ENCODE measurements around the gene SEC14L6. TPM values are rescaled to one million over a fixed set of nuclear protein-coding genes. Genes with fewer than 3 reads are reported as not detected.

SEC14L6 gene
- total RNA-seq, 1 donor from 2014 or later: not detected

GRCh38 chr22:30538280-30538679 is 8.3 kb downstream of the SEC14L6 start:
- H3K27ac ChIP-seq: no peak overlapping the region
- intact Hi-C loops (cut with DNase I): no loop called here
- H3K4me3 ChIP-seq: no peak overlapping the region
- TF ChIP-seq POLR2A (IDR thresholded peaks at IDR 0.05) (no peak), POLR2AphosphoS5 (IDR thresholded peaks at IDR 0.05; ENCODE audit: insufficient read depth in 1 of 2, low read depth in 1 of 2) (no peak), CTCF (IDR thresholded peaks at IDR 0.05) (no peak)
- H3K4me1 ChIP-seq: peaks cover 15% of the 10 kb centered on the region
- no peaks in the 10 kb centered on the region for H3K36me3 ChIP-seq
- H3K27me3 ChIP-seq: peaks cover 7% of the 10 kb centered on the region
- no peak for DNase-seq (ENCODE audit: extremely low spot score in 2 of 2)
- no peaks in the 10 kb centered on the region for H3K9me3 ChIP-seq

GRCh38 chr22:30537083-30537731 is 9.3 kb downstream of the SEC14L6 start:
- Histone ChIP-seq H3K27ac (no peak overlapping the region), H3K9me3 (no peaks in the 10 kb centered on the region), H3K4me3 (no peak overlapping the region), H3K36me3 (no peaks in the 10 kb centered on the region), H3K27me3 (no peaks in the 10 kb centered on the region), H3K4me1 (peaks cover 8% of the 10 kb centered on the region)
- no peak for TF ChIP-seq POLR2A (IDR thresholded peaks at IDR 0.05)
- TF ChIP-seq POLR2AphosphoS5 (IDR thresholded peaks at IDR 0.05; ENCODE audit: insufficient read depth in 1 of 2, low read depth in 1 of 2): no peak
- no peak for TF ChIP-seq CTCF (IDR thresholded peaks at IDR 0.05)
- DNase-seq (ENCODE audit: extremely low spot score in 2 of 2): no peak
- intact Hi-C loops (cut with DNase I): no loop called here

- no peak overlapping the region for H3K4me3 ChIP-seq
- H3K36me3 ChIP-seq: no peaks in the 10 kb centered on the region
- TF ChIP-seq POLR2AphosphoS5 (IDR thresholded peaks at IDR 0.05; ENCODE audit: insufficient read depth in 1 of 2, low read depth in 1 of 2): no peak
- no peaks in the 10 kb centered on the region for H3K4me1 ChIP-seq
- H3K27ac ChIP-seq: no peak overlapping the region
- intact Hi-C loops (cut with DNase I): no loop called here
- no peak for DNase-seq (ENCODE audit: extremely low spot score in 2 of 2)
- no peaks in the 10 kb centered on the region for H3K9me3 ChIP-seq
- no peaks in the 10 kb centered on the region for H3K27me3 ChIP-seq
Observed at GRCh38 chr22:30535182-30535581, 11.4 kb downstream of the SEC14L6 start.

GRCh38 chr22:30531651-30532608 is 14.6 kb downstream of the SEC14L6 start:
- H3K9me3 ChIP-seq: no peaks in the 10 kb centered on the region
- no peaks in the 10 kb centered on the region for H3K36me3 ChIP-seq
- intact Hi-C loops (cut with DNase I): no loop called here
- TF ChIP-seq POLR2AphosphoS5 (IDR thresholded peaks at IDR 0.05; ENCODE audit: insufficient read depth in 1 of 2, low read depth in 1 of 2) (no peak), POLR2A (IDR thresholded peaks at IDR 0.05) (no peak), CTCF (IDR thresholded peaks at IDR 0.05) (no peak)
- no peaks in the 10 kb centered on the region for H3K27me3 ChIP-seq
- H3K27ac ChIP-seq: no peak overlapping the region
- no peak for DNase-seq (ENCODE audit: extremely low spot score in 2 of 2)
- H3K4me1 ChIP-seq: no peaks in the 10 kb centered on the region
- H3K4me3 ChIP-seq: no peak overlapping the region

GRCh38 chr22:30526656-30527055 is 19.9 kb downstream of the SEC14L6 start:
- no peak for TF ChIP-seq POLR2AphosphoS5 (IDR thresholded peaks at IDR 0.05; ENCODE audit: insufficient read depth in 1 of 2, low read depth in 1 of 2)
- H3K9me3 ChIP-seq: no peaks in the 10 kb centered on the region
- no peaks in the 10 kb centered on the region for H3K4me1 ChIP-seq
- no peak overlapping the region for H3K4me3 ChIP-seq
- H3K27me3 ChIP-seq: no peaks in the 10 kb centered on the region
- DNase-seq (ENCODE audit: extremely low spot score in 2 of 2): no peak
- intact Hi-C loops (cut with DNase I): no loop called here
- H3K36me3 ChIP-seq: no peaks in the 10 kb centered on the region
- H3K27ac ChIP-seq: no peak overlapping the region
